GM19099 (cell line): ENCODE results near the gene SPRYD4.

ENCODE experiments used
- POLR2A ChIP-seq: IDR thresholded peaks from 3 replicates; pipeline ENCODE4 v1.6.1; 2011; ENCODE audit warnings: low read depth; ENCODE audit not compliant: insufficient read length; ENCODE audit errors: extremely low read depth

The SPRYD4 gene

DNA sequence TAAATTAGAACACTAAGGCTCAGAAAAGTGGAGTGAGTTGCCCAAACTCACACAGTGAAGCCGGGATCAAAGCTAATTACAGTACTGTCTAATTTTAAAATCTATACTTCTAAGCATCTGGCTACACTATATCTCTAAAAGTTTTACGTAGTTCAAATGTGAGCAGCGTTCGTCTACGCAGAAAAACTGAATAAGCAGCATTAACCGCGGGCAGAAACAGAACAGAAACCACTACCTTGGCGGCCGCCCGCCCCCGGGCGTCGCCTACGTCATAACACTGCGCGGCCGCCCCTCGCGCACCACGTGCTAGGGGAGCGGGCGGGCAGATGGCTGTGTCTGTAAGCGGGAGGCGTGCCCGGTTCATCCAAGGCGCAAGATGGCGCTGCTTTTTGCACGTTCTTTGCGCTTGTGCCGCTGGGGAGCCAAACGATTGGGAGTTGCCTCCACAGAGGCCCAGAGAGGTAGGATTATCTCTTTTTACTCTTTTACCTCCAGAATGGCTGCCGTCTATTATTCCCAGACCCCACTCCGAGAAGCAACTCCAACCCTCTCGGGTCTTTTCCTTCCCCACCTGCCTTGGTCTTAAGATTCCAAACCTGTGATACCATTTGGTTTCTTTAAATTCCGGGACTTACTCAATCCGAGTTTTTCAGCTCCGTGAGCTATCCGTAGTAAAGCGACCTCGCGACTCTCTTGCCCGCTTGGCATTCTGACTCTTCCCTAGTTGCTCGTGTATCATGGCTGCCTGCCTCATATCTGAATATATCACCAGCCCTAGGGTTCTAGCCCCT lies at the start of gene SPRYD4:
SPRYD4 (plus strand) TSS at position 363 of the 791 bp plus-strand sequence; CDS start at position 377, 14 bp downstream.
- TF ChIP-seq POLR2A: peak; percentile 97

DNA sequence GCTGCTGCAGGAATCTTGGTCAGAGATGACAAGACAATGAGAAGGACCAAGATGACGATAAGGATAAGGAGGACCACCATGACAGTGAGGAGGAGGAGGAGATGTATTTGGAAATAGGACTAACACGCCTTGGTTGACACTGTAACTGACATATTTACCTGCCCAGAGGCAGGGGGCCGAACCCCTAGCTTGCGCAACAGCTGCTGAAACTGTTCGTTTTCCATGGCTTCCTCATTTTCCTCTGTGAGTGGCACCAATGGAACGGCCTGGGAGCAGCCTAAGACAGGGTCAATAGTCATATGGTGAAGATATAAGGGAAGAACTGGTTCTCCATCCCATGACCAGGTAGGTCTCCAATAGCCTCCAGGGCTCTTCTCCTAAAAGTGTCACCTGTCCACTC lies 48.0 kb upstream of the SPRYD4 start:
- TF ChIP-seq POLR2A: no peak

GRCh38 chr12:56425193-56425592 lies 43.2 kb upstream of the SPRYD4 start:
- TF ChIP-seq POLR2A: no peak

GRCh38 chr12:56425940-56426438 lies 42.4 kb upstream of the SPRYD4 start:
- TF ChIP-seq POLR2A: no peak

- TF ChIP-seq POLR2A: no peak
Measured at GRCh38 chr12:56431288-56431687, 37.1 kb upstream of the SPRYD4 start.

GRCh38 chr12:56431850-56432249 lies 36.5 kb upstream of the SPRYD4 start:
- TF ChIP-seq POLR2A: no peak

DNA sequence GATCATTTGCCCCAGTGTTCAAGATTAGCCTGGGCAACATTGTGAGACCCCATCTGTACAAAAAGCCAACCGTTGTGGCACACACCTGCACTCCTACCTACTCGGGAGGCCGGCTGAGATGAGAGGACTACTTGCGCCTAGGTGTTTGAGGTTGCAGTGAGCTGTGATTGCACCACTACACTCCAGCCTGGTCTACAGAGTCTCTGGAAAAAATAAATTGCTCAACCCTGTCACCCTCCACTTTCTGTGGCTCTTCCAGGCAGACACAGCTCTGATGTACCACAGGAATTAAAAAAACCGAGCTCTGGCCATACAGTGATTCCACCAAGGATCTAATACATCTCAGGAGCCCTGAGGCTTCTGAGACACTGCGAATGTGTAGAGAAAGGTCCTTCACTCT lies 33.5 kb upstream of the SPRYD4 start:
- TF ChIP-seq POLR2A: no peak

GRCh38 chr12:56437430-56438176 lies 30.8 kb upstream of the SPRYD4 start:
- TF ChIP-seq POLR2A: no peak

- TF ChIP-seq POLR2A: peak; percentile 90
Measured at GRCh38 chr12:56448860-56449621, 19.3 kb upstream of the SPRYD4 start, which contains the start of gene TIMELESS. Gene TIMELESS, minus strand, starts transcription at chr12:56449426. Its CDS starts 15,256 bp downstream, at chr12:56434170.

- no peak for TF ChIP-seq POLR2A
Measured at GRCh38 chr12:56449622-56449984, 18.8 kb upstream of the SPRYD4 start.

GRCh38 chr12:56450241-56450640 lies 18.1 kb upstream of the SPRYD4 start:
- TF ChIP-seq POLR2A: no peak

DNA sequence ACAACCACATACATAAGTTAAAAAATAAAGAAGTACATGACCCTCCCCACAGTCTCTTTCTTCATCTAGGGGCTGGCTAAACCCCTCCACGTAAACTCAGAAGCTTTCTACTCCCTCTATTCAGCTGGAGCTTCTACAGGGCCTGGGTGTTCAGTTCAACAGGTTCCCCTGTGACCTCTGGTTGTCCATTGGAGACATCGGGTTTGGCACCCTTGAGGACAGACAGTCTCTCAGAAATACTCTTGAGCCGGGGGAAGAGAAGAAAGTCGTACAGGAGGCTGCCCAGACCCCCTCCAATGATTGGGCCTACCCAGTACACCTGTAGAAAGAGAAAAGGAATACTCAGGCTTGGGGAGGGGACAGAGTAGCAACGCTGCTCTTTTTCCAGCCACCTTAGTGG lies 17.2 kb upstream of the SPRYD4 start:
- no peak for TF ChIP-seq POLR2A

- TF ChIP-seq POLR2A: no peak
Measured at GRCh38 chr12:56454557-56454956, 13.8 kb upstream of the SPRYD4 start, which contains the start of gene MIP. Gene MIP, minus strand, starts transcription at chr12:56454657. Its CDS starts 44 bp downstream, at chr12:56454613.

DNA sequence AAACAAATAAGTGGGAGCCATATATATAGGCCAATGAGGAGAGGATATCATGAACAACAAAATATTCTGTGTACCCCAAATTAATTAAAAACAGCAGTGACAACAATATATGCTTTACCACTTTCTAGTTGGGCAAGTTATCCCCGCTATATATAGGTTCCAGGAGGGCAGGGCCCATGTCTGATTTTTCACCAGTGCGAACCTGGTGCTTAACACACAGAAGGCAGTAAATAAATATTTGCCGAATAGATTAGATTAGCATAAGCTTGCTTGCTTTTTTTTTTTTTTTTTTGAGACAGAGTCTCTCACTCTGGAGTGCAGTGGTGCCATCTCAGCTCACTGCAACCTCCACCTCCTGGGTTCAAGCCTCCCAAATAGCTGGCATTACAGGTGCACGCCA lies 10.6 kb upstream of the SPRYD4 start:
- no peak for TF ChIP-seq POLR2A
